Loucy (cell line): ENCODE results near the gene C1QTNF1.

Experiments
- EZH2phosphoT487 ChIP-seq: fragments of 200-600 bp; IDR thresholded peaks from 2 replicates; pipeline ENCODE4 v1.6.1; 2018; ENCODE audit warnings: antibody characterized with exemption, mild to moderate bottlenecking, moderate library complexity, borderline replicate concordance
- TF ChIP-seq, protein P1 (sequence below): fragments of 200-600 bp; sonication (generic); conservative IDR thresholded peaks from 2 replicates; pipeline ENCODE4 v1.5.1; 2014; ENCODE audit warnings: mild to moderate bottlenecking, antibody characterized with exemption, low read length

GRCh38 chr17:79085154-79085920 is 61.4 kb downstream of the C1QTNF1 start:
- TF ChIP-seq, protein P1, sequence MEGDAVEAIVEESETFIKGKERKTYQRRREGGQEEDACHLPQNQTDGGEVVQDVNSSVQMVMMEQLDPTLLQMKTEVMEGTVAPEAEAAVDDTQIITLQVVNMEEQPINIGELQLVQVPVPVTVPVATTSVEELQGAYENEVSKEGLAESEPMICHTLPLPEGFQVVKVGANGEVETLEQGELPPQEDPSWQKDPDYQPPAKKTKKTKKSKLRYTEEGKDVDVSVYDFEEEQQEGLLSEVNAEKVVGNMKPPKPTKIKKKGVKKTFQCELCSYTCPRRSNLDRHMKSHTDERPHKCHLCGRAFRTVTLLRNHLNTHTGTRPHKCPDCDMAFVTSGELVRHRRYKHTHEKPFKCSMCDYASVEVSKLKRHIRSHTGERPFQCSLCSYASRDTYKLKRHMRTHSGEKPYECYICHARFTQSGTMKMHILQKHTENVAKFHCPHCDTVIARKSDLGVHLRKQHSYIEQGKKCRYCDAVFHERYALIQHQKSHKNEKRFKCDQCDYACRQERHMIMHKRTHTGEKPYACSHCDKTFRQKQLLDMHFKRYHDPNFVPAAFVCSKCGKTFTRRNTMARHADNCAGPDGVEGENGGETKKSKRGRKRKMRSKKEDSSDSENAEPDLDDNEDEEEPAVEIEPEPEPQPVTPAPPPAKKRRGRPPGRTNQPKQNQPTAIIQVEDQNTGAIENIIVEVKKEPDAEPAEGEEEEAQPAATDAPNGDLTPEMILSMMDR = no peak
- TF ChIP-seq EZH2phosphoT487 = no peak
